GM21381 (cell line): ENCODE measurements around the gene MAD2L1.
"Not testable (repeated sequence)": the region's sequence is repeated elsewhere in the genome, so short reads cannot be mapped to it uniquely, and the experiment has no call there.

ENCODE experiments used
- ATAC-seq: cut with Tn5 transposase; IDR thresholded peaks from one replicate; pipeline ENCODE4 v1.9.1; 2021; ENCODE audit warnings: mild to moderate bottlenecking, moderate library complexity; ENCODE audit not compliant: unreplicated experiment

Gene MAD2L1

GRCh38 chr4:120066517-120067340 lies at the start of gene MAD2L1:
MAD2L1 (minus strand) TSS chr4:120066848; CDS start chr4:120066734, 114 bp downstream.
- ATAC-seq, result peak; percentile 86

GRCh38 chr4:120111745-120112144 lies 45.1 kb upstream of the MAD2L1 start:
- no peak for ATAC-seq

- no peak for ATAC-seq
Observed at GRCh38 chr4:120109406-120109805, 42.8 kb upstream of the MAD2L1 start.

- ATAC-seq, result peak; percentile 97
Observed at GRCh38 chr4:120105472-120105871, 38.8 kb upstream of the MAD2L1 start.

- ATAC-seq, result no peak
Observed at GRCh38 chr4:120096508-120097297, 30.1 kb upstream of the MAD2L1 start.

- no peak for ATAC-seq
Observed at GRCh38 chr4:120088507-120088906, 21.9 kb upstream of the MAD2L1 start.

- ATAC-seq, result not testable (repeated sequence)
Observed at GRCh38 chr4:120088066-120088465, 21.4 kb upstream of the MAD2L1 start.

- ATAC-seq, result no peak
Observed at GRCh38 chr4:120085705-120086104, 19.1 kb upstream of the MAD2L1 start.

GRCh38 chr4:120084327-120084726 lies 17.7 kb upstream of the MAD2L1 start:
- ATAC-seq, result no peak

GRCh38 chr4:120083152-120083551 lies 16.5 kb upstream of the MAD2L1 start:
- no peak for ATAC-seq

- no peak for ATAC-seq
Observed at GRCh38 chr4:120082251-120082650, 15.6 kb upstream of the MAD2L1 start.

- no peak for ATAC-seq
Observed at GRCh38 chr4:120081726-120082125, 15.1 kb upstream of the MAD2L1 start.

- ATAC-seq, result no peak
Observed at GRCh38 chr4:120080533-120080932, 13.9 kb upstream of the MAD2L1 start.

GRCh38 chr4:120079839-120080520 lies 13.3 kb upstream of the MAD2L1 start:
- ATAC-seq, result no peak

- ATAC-seq, result no peak
Observed at GRCh38 chr4:120078216-120078615, 11.6 kb upstream of the MAD2L1 start.

GRCh38 chr4:120071192-120071795 lies 4.6 kb upstream of the MAD2L1 start:
- ATAC-seq, result no peak

GRCh38 chr4:120070196-120070595 lies 3.5 kb upstream of the MAD2L1 start:
- ATAC-seq, result no peak

- peak; percentile 55 for ATAC-seq
Observed at GRCh38 chr4:120065974-120066516, 603 bp downstream of the MAD2L1 start.

- ATAC-seq, result no peak
Observed at GRCh38 chr4:120064887-120065286, 1.8 kb downstream of the MAD2L1 start.

GRCh38 chr4:120063711-120064110 lies 2.9 kb downstream of the MAD2L1 start:
- ATAC-seq, result not testable (repeated sequence)
